Measurements from ENCODE around the gene WDR88.
"Not testable (repeated sequence)": the region's sequence is repeated elsewhere in the genome, so short reads cannot be mapped to it uniquely, and the experiment has no call there.

The WDR88 gene

DNA sequence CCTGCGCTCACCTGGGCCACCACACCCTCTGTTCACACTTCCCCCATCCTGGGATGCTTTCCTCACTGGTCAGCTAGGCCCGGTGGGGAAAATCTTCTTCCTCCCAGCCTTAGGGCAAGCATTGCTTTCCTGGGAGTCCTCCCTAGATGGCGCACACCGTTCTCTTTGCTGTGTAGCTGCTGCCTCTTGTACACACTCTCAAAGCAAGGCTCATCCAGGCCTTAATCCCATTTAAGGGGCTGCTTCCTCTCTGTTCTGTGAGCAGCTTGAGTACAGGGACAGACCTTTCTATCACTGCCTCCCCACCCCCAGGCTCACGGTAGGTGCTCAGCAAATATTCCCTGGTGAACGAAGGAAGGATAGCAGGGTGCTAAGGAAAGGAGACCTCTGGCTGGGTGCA, 82.7 kb downstream of the WDR88 start:
- no peak for DNase-seq

DNA sequence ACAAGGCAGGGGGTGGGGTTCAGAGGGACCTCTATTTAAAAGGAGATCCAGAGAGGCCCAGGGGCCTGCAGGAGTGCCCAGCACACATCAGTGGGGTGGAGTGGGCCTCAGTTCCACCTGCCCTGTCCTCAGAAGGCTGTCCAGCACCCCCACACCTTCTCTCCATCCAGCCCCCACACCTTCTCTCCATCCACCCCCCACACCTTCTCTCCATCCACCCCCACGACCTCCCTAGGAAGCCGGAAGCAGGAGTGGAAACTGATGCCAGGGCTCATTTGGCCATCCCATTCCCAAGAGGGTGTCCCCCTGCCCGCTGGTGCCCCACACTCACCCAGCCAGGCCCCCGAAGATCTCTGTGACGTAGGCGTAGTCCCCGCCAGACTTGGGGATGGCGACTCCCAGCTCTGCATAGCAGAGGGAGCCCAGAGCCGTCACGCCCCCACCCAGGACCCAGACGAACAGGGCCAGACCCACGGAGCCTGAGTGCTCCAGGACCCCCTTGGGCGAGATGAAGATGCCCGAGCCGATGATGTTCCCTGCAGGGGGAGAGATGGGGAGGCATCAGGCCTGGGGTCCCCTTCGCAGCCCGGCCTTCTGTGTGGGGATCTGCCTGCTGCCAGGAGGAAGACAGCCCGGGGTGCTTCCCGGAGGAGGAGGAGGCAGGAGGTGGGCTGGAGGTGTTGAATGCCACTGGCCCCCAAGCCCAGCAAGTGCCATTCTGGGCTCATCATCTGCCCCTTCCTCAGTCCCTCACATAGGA, 83.7 kb downstream of the WDR88 start:
- no peak for DNase-seq

DNA sequence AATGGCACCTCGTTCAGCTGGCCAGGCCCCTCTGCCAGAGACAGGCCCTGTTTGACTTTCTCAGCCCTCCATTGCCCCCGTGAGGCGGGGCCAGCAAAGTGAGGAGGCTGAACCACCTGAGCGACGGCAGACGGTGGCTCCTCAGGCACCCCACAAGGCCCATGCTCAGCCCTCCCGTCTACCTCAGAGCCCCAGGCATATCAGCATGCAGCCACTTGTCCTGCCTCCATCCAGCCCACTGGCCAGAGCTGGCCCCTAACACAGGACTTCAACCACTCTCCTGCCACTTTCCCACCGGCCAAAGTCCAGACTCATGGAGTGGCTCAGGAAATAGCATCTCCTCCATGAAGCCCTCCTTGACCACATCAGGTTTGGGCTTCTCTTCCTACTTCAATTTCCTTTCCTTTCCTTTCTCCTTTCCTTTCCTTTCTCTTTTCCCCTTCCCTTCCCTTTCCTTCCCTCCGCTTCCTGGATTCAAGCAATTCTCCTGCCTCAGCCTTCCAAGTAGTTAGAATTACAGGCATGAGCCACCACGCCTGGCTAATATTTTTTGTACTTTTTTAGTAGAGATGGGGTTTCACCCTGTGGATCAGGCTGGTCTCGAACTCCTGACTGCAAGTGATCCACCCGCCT, 84.4 kb downstream of the WDR88 start:
- DNase-seq: no peak

GRCh38 chr19:33217881-33218280, 86.0 kb downstream of the WDR88 start:
- no peak for DNase-seq

DNA sequence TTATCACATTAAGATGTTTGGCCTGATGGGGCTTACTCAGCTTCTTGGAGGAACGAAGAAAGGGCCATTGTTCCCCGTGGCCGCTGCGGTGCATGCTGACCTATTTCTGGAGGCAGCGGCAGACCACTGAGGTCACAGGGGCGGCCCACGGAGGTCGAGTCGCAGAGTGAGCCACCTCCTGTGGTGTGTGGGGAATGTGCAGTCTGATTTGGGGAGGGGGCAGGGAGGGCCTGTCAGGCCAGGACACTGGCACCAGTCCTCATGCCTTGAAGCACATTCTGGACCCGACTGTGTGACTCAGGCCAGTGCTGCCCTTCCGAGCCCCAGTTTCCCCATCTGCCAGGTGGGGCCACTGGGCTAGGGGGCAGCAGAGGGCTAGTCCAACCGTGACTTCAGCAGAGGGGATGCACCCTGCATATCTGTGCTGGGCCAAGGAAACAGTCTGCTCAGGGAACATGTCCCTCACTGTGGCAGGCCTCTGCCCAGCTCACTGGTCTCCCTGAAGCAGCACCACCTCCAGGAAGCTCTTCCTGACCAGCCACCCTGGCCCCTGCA, 87.4 kb downstream of the WDR88 start:
- no peak for DNase-seq

DNA sequence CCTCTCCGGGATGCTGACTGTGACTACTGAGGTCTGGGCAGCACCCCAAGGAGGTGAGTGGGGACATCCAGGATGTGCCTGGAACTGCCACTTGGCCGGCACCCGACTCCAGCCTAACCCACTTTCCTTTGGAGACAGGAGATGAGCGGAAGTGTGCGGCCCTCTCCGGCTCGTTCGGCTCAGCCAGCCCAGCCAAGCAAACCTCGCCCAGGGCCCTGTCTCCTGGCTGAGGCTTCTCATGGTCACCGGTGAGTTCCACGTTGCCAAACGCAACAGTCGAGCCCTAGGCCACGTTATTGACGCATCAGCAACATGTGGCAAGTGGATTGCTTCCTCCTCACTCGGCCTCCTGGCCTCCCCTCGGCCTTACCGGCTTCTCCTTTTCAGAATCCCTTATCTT, 88.2 kb downstream of the WDR88 start:
- no peak for DNase-seq

DNA sequence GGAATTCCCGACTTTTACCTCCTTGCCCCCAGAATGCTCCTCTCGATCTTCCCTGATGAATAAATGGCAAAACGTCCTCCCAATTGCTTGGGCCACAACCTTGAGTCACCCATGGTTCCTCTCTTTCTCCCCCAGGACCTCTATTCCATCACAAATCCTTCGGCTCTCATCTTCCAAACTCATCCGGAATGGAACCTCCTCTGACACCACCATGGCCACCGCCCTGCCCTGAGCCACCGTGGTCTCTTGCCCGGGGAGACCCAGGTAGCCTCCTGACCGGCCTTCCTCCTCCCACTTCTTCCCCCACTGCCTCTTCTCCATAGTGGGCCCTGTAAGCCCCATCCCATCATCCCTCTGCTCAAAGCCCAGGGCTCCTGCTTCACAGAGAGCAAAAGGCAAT, 88.8 kb downstream of the WDR88 start:
- DNase-seq: no peak

DNA sequence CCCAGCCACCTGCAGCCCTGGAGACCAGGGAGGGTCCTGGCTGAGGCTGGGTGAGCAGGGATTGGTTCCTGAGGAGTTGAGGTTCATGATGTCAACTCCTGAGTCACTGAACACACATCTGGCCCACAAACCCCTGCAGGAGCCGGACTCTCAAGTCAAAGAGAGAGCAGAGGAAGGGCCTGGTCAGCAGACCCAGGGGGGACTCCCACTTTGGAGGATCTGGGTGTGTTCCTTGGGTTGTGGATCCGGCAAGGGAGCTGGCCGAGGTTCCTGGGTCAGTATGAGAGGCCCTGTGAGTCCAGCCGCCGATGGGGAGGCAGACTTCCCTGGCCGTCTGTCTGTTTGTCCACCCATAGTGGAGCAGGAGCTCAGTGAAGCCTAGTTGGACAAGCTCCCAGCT, 89.7 kb downstream of the WDR88 start:
- DNase-seq: no peak

DNA sequence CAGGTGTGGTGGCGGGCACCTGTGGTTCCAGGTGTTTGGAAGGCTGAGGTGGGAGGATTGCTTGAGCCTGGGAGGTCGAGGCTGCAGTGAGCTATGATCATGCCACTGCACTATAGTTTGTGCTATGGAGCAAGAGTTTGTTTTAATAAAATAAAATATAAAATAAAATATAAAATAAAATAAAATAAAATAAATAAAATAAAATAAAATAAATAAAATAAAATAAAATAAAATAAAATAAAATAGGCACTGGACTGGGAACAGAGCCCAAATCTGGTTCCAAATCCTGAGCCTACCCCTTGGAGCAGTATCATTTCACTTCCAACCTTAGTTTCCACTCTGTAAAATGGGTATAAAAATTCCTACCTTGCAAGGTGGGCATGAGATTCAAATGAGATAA, 90.3 kb downstream of the WDR88 start:
- not testable (repeated sequence) for DNase-seq

GRCh38 chr19:33224694-33225457, 93.0 kb downstream of the WDR88 start:
- no peak for DNase-seq
